Urothelium cell line (cell line): ENCODE measurements around the gene ZNF423.

Experiments used
- DNase-seq: peaks from one replicate; pipeline ENCODE4 v3.0.0; 2011; ENCODE audit warnings: low spot score, mixed read lengths
- FAIRE-seq: peaks from 2 replicates; lab custom pipeline; 2011; peaks lifted over from hg19 to GRCh38; lab: Jason Lieb, UNC

ZNF423 gene

DNA sequence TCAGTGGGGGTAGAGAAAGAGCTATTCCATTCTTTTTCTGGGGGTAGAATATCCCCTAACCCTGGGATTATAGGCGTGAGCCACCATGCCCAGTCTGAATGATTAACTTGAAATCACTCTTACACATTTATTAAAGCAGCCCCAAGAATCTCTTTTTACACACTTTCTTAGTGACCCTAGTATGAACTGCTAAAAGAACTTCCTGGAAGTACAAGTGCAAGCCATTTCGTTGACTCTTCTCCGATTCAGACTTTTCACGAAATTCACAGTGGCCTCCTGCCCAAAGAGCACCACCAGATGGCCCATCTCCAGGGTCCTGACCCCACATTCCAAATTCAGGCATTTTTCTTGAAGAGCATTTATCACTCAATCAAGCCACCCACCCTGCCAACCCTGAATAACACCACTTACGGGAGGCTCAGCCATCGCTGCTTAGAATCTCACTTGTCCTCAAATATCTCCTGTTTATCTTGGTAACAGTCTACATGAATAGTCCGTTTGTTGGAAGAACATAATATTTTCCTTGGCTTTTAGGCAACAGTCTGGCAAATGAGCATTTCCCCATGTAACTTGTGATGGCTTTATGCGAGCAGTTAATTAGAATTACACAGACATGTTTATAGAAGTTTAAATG lies 28.0 kb downstream of the ZNF423 start:
- DNase-seq (no peak), FAIRE-seq (no peak)

DNA sequence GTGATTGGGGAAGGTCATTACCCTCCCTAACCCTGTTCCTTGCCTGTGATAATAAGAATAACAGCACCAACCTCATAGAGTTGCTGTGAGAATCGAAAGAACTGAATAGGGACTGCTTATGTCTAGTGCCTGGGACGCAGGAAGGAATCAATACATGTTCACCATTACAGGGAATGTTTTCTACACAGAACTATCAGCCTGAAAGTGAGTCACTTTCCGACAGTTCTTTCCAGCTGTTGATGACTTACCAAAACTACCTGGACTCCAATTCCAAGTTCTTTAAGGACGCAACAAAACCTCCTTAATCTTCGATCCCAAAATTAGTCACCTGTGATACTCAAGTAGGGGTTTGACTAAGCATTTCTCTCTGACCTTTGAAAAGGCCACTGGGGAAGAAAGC lies 29.4 kb downstream of the ZNF423 start:
- FAIRE-seq (no peak), DNase-seq (no peak)

DNA sequence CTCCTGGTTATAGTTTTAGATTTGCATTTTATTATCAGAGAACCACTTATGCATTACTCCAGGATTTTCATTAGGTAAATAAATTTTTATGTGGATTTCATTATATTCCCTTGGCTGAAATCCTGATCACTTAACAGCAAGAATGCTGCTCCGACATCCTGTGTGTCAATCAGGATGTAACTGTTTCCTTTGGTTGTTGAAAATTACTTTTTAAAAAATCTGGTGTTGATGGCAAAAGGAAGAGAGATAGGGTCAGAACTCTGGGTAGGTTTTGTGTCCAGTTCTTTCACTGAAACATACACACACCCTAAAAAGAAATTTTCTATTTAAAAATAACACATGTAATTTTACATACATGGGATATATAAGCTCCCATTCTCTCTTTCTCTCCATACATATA lies 30.9 kb downstream of the ZNF423 start:
- FAIRE-seq (no peak), DNase-seq (no peak)

GRCh38 chr16:49824593-49824992 lies 31.3 kb downstream of the ZNF423 start:
- DNase-seq (no peak), FAIRE-seq (no peak)

- no peak for FAIRE-seq
- no peak for DNase-seq
These were observed 33.1 kb downstream of the ZNF423 start for GRCh38 chr16:49822649-49823370.

DNA sequence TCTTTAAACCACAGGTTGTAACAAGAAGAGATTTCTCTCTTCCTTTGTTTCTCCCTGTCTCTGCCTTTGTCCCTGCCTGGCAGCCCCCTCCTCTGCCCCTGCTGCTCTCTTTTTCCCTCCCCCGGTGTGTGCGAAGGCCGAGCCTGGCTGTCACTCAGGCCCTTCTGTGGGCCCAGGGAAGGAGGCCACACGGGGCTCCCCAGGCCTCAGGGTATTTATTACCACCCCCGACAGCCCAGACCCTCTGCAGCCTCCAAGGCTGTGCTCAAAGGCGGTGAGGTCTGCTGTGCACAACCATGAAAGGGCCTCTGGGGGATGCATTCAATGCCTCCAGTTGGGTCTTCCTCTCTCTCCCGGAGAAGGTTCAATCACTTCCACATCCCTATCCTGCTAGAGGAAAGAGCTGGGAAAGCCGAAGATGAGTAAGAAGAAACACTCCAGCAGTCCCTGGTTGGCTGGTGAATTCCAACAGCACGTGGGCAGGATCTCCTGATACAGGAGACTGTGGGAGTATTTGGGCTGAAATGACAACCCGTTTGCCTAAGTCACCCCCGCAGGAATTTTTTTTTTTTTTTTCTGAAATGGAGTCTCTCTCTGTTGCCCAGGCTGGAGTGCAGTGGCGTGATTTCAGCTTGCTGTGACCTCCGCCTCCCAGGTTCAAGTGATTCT lies 34.2 kb downstream of the ZNF423 start:
- no peak for FAIRE-seq

DNA sequence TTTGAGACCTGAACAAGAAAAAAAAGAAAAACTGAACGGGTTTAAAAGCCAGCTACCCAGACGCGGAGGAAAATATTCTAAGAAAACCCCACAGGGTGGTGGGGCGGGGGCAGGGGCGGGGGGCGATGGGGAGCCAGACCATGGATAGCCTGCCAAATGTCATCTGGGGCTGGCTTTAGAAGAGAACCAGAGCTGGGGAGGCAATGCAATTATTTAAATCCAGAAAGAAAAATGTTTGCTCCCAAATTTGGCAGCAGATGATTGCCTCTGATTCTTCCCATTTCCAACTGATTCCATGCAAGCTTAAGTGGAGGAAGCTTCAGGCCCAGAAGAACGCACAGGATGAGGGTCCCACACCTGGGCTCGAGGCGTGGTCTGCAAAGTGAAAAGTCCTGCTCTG lies 34.8 kb downstream of the ZNF423 start:
- FAIRE-seq (no peak), DNase-seq (no peak)

More for the DNA sequence above, 34.2 kb downstream of the ZNF423 start:
- DNase-seq, result no peak

- DNase-seq (no peak), FAIRE-seq (no peak)
These were observed 38.0 kb downstream of the ZNF423 start for GRCh38 chr16:49817754-49818507.

DNA sequence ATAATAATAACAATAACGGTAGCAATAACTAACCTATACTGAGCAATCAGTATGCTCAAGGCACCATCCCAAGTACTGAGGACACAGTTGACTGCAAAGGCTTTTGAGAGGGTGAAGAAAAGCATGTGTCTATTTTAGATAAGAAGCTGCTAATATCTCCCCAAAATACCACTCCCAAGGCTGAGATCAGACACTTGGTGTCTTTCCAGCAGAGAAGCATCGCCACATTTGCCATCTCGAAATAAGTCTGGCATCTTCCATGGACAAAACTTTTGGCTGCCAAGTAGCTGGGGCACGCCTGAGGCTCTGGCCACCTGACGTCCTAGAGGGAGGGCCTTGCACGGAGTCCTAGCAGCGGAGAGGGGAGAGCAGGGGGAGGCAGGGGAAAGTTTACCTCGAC lies 39.0 kb downstream of the ZNF423 start:
- FAIRE-seq (no peak), DNase-seq (no peak)

DNA sequence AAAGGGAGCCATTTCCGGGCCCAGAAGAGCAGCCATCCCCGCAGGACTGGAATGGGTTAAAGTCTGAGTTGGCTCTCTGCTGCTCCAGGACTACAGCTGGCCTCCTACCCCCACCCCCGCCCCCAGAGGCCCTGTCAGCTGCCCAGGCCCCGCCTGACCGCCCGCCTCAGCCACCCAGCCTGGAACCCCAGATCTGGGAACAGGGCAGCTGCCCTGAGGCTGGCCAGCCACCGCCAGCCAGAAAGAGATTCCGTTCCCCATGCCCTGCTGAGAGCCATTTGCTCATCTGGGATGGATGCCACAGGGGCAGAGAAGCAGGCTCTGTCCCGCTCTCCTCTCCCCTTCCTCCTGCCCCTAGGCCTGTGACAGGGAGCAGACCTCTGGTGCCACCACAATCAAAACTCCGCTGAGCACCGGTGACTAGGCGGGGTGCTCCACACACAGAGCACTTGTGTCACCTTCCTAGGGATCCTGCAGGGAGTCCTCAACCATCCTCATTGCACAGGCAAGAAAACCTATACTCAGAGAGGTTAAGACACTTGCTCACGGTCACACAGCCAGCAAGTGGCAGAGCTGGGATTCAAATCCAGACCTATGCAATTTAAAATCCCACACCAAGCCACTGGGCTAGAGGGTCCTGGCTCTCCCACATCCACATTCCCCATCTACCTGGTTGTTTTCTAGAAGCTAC lies 44.1 kb downstream of the ZNF423 start:
- no peak for DNase-seq
- FAIRE-seq, result no peak

- no peak for FAIRE-seq
These were observed 45.1 kb downstream of the ZNF423 start for GRCh38 chr16:49810831-49811230.

DNA sequence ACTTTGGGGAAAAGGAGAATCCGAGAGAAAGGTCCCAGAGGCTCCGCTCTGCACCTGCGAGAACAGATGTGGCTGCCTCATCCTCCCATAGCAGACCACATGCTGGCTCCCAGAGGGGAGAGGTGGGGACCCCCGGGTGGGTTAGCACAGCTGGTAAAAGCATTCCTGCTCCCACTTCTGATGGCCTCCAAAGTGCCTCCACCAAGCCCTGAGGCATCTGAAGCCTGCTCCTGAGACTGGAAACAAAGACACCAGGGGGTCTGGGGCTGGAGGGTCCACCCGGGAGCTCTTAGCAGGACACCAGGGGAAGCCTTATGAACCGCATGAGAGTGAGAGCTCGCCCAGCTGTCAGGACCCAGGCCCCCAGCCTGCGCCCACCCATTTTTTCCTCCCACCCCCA lies 46.4 kb downstream of the ZNF423 start:
- no peak for DNase-seq
- FAIRE-seq, result no peak

More at GRCh38 chr16:49810831-49811230, 45.1 kb downstream of the ZNF423 start:
- no peak for DNase-seq

DNA sequence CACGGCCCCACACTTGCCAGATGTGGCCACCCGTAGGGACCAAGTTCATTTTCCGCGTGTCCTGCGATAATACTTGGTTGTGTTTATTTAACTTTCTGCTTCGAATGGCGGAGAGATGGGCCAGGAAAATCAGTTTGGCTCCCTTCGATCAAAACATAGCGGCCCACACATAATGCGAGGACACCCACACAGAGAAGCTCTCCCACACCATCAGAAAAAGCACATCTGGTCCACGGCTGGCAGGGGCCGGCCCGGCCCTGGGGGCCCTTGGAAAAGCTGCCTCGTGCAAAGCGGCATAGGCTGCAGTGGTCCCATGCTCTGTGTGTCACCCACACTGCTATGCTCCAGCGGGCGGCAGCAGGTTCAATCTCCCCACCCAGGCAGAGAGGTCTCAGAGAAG lies 46.9 kb downstream of the ZNF423 start:
- FAIRE-seq (no peak), DNase-seq (no peak)

DNA sequence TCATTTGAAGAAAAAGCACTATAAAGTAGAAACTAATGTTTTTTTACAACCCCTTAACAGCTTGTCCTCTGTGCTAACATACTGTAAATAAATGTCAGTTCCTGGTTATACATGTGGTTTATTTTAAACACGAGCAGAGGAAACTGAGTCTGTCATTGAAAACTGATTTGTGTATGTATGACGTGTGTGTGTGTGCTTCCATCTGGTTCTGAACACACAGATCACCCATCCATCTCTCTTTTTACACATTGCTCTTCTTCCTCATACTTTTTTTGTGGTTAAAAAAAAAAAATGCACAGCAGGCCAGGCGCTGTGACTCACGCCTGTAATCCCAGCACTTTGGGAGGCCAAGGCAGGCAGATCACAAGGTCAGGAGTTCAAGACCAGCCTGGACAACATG lies 49.5 kb downstream of the ZNF423 start:
- no peak for DNase-seq
- no peak for FAIRE-seq

GRCh38 chr16:49801290-49801689 lies 54.6 kb downstream of the ZNF423 start:
- DNase-seq (no peak), FAIRE-seq (no peak)

- FAIRE-seq (no peak), DNase-seq (no peak)
These were observed 55.0 kb downstream of the ZNF423 start for GRCh38 chr16:49800876-49801275.

DNA sequence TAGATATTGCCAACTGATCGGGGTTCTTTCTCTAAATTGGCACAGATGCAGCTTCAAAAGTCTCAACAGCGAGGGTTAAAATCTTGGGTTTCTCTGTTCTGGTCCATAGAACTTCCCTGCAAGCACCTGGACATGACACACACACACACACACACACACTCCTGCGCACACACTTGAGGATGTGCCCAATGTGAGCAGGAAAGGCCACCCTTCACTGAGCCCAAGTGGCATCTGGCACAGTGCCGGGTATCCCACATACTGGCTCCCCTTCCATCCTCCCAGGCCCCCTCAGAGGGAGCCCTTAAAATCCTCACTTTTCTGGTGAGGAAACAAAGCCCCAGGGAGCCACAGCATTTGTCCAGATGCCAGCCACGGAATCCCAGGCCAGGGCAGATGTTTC lies 55.5 kb downstream of the ZNF423 start:
- DNase-seq (no peak), FAIRE-seq (no peak)

- DNase-seq (peak; percentile 40), FAIRE-seq (no peak)
These were observed 56.7 kb downstream of the ZNF423 start for GRCh38 chr16:49799172-49799571.

DNA sequence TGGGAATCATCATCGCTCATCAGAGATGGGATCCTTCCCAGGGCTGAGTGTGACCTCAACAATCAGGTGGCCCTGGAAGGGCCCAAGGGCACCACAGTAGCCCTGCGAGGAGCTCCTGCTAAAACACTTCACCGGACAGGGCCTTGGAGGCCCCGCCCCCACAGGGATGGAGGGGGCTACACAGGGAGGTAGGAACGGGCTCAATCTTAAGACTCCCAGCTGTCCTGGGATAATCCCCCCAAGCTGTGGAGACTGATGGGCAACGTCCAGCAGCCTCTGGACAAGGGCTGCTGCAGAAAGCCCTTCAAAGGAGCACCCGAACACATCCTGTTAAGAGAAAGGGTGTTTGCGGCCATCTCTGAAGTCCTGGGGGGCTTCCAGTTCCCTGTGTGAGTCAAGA lies 60.4 kb downstream of the ZNF423 start:
- no peak for FAIRE-seq
- DNase-seq, result no peak

DNA sequence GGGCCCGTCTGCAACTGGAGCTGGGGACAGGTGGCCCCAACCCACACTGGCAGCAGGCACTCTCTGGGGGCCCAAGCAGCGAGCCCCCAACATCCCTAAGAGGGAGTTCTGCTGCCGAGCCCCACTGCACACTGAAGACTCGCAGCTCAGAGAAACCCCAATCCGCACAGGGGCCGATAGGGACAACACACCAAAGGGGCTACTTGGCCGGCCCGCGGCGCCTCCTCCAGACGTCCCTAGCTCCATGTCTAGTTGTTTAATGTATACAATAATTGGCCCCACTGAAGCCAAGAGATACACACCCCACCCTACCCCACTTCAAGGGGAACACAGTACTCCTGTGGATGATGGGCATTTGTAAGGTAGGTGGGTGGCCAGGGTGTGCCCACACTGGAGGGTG lies 62.7 kb downstream of the ZNF423 start:
- FAIRE-seq, result no peak
- no peak for DNase-seq

GRCh38 chr16:49789616-49790015 lies 66.3 kb downstream of the ZNF423 start:
- FAIRE-seq (no peak), DNase-seq (no peak)
